Mucosa of rectum (tissue), 2 donors: ENCODE data around the gene MAP4K4.

Experiments
- H3K27ac ChIP-seq, 2 donors: one replicate each; pipeline ENCODE4 v1.7.0; 2013; ENCODE audit warnings: inconsistent platforms in 2 of 2, low read depth in 2 of 2, low read length in 2 of 2
- H3K27me3 ChIP-seq, 2 donors: one replicate each; pipeline ENCODE4 v1.7.0; 2013; ENCODE audit warnings: low read length in 2 of 2; ENCODE audit not compliant: control insufficient read depth in 2 of 2, insufficient read depth in 2 of 2
- H3K36me3 ChIP-seq, 2 donors: one replicate each; pipeline ENCODE4 v1.7.0; 2013; ENCODE audit warnings: low read length in 2 of 2; ENCODE audit not compliant: control insufficient read depth in 2 of 2, insufficient read depth in 2 of 2
- H3K4me1 ChIP-seq, 2 donors: one replicate each; pipeline ENCODE4 v1.7.0; 2013; ENCODE audit warnings: low read length in 2 of 2, mild to moderate bottlenecking in 1 of 2; ENCODE audit not compliant: control insufficient read depth in 2 of 2, insufficient read depth in 2 of 2
- H3K4me3 ChIP-seq, 2 donors: one replicate each; pipeline ENCODE4 v1.7.0; 2013; ENCODE audit warnings: low read length in 2 of 2
- H3K9ac ChIP-seq, 2 donors: one replicate each; pipeline ENCODE4 v1.7.0; 2013; ENCODE audit warnings: low read length in 2 of 2, low read depth in 1 of 2, mild to moderate bottlenecking in 1 of 2
- H3K9me3 ChIP-seq, 2 donors: one replicate each; pipeline ENCODE4 v1.7.0; 2013; ENCODE audit warnings: low read length in 2 of 2; ENCODE audit not compliant: control insufficient read depth in 2 of 2
- donor health status: healthy.
- donor health status: Normal muscosa, but diverticular disease.

Gene MAP4K4

GRCh38 chr2:101859604-101860003 is 162.1 kb downstream of the MAP4K4 start:
- H3K4me3 ChIP-seq = no peak overlapping the region
- H3K27me3 ChIP-seq = no peaks in the 10 kb centered on the region
- no peak overlapping the region for H3K27ac ChIP-seq
- peaks cover 17 to 25% of the 10 kb centered on the region in 2 donors for H3K36me3 ChIP-seq
- peaks cover 3 to 5% of the 10 kb centered on the region in 2 donors for H3K4me1 ChIP-seq
- H3K9me3 ChIP-seq = no peaks in the 10 kb centered on the region
- H3K9ac ChIP-seq = no peak overlapping the region

GRCh38 chr2:101860157-101860556 is 162.7 kb downstream of the MAP4K4 start:
- Histone ChIP-seq H3K27ac (no peak overlapping the region), H3K9ac (no peak overlapping the region), H3K4me3 (no peak overlapping the region), H3K36me3 (peaks cover 22 to 29% of the 10 kb centered on the region in 2 donors), H3K9me3 (no peaks in the 10 kb centered on the region), H3K4me1 (peaks cover 1% of the 10 kb centered on the region in 2 donors), H3K27me3 (no peaks in the 10 kb centered on the region)

GRCh38 chr2:101860782-101861181 is 163.3 kb downstream of the MAP4K4 start:
- no peak overlapping the region for H3K4me3 ChIP-seq
- H3K27me3 ChIP-seq = no peaks in the 10 kb centered on the region
- no peaks in the 10 kb centered on the region for H3K4me1 ChIP-seq
- H3K36me3 ChIP-seq = peaks cover 26 to 33% of the 10 kb centered on the region in 2 donors
- no peak overlapping the region for H3K9ac ChIP-seq
- H3K9me3 ChIP-seq = no peaks in the 10 kb centered on the region
- no peak overlapping the region for H3K27ac ChIP-seq

GRCh38 chr2:101861382-101861781 is 163.9 kb downstream of the MAP4K4 start:
- Histone ChIP-seq H3K4me1 (no peaks in the 10 kb centered on the region), H3K36me3 (peaks cover 28 to 34% of the 10 kb centered on the region in 2 donors), H3K9me3 (no peaks in the 10 kb centered on the region), H3K27ac (no peak overlapping the region), H3K4me3 (no peak overlapping the region), H3K27me3 (no peaks in the 10 kb centered on the region), H3K9ac (no peak overlapping the region)

GRCh38 chr2:101863534-101863933 is 166.0 kb downstream of the MAP4K4 start:
- no peaks in the 10 kb centered on the region for H3K27me3 ChIP-seq
- H3K36me3 ChIP-seq = peaks cover 46 to 51% of the 10 kb centered on the region in 2 donors
- no peaks in the 10 kb centered on the region for H3K9me3 ChIP-seq
- H3K4me1 ChIP-seq = no peaks in the 10 kb centered on the region
- H3K9ac ChIP-seq = no peak overlapping the region
- no peak overlapping the region for H3K4me3 ChIP-seq
- no peak overlapping the region for H3K27ac ChIP-seq

GRCh38 chr2:101864426-101864825 is 166.9 kb downstream of the MAP4K4 start:
- H3K36me3 ChIP-seq = peaks cover 47 to 53% of the 10 kb centered on the region in 2 donors
- no peak overlapping the region for H3K27ac ChIP-seq
- no peaks in the 10 kb centered on the region for H3K27me3 ChIP-seq
- no peak overlapping the region for H3K4me3 ChIP-seq
- H3K9me3 ChIP-seq = no peaks in the 10 kb centered on the region
- no peaks in the 10 kb centered on the region for H3K4me1 ChIP-seq
- no peak overlapping the region for H3K9ac ChIP-seq

GRCh38 chr2:101868525-101868924 is 171.0 kb downstream of the MAP4K4 start:
- Histone ChIP-seq H3K27ac (no peak overlapping the region), H3K4me3 (no peak overlapping the region), H3K4me1 (no peaks in the 10 kb centered on the region), H3K27me3 (no peaks in the 10 kb centered on the region), H3K9me3 (no peaks in the 10 kb centered on the region), H3K36me3 (peaks cover 67 to 78% of the 10 kb centered on the region in 2 donors), H3K9ac (no peak overlapping the region)

- Histone ChIP-seq H3K9me3 (no peaks in the 10 kb centered on the region), H3K4me1 (no peaks in the 10 kb centered on the region), H3K27ac (no peak overlapping the region), H3K27me3 (no peaks in the 10 kb centered on the region), H3K4me3 (no peak overlapping the region), H3K36me3 (peaks cover 76 to 85% of the 10 kb centered on the region in 2 donors), H3K9ac (no peak overlapping the region)
Measured at GRCh38 chr2:101869527-101869926, 172.0 kb downstream of the MAP4K4 start.

GRCh38 chr2:101870444-101870843 is 172.9 kb downstream of the MAP4K4 start:
- no peak overlapping the region for H3K4me3 ChIP-seq
- H3K4me1 ChIP-seq = no peaks in the 10 kb centered on the region
- H3K9me3 ChIP-seq = no peaks in the 10 kb centered on the region
- H3K36me3 ChIP-seq = peaks cover 71 to 81% of the 10 kb centered on the region in 2 donors
- no peak overlapping the region for H3K9ac ChIP-seq
- H3K27me3 ChIP-seq = no peaks in the 10 kb centered on the region
- no peak overlapping the region for H3K27ac ChIP-seq

- Histone ChIP-seq H3K9me3 (no peaks in the 10 kb centered on the region), H3K4me1 (no peaks in the 10 kb centered on the region), H3K9ac (no peak overlapping the region), H3K27me3 (no peaks in the 10 kb centered on the region), H3K36me3 (peaks cover 70 to 77% of the 10 kb centered on the region in 2 donors), H3K27ac (no peak overlapping the region), H3K4me3 (no peak overlapping the region)
Measured at GRCh38 chr2:101871480-101871879, 174.0 kb downstream of the MAP4K4 start.

- H3K4me1 ChIP-seq = no peaks in the 10 kb centered on the region
- no peaks in the 10 kb centered on the region for H3K9me3 ChIP-seq
- H3K9ac ChIP-seq = no peak overlapping the region
- no peak overlapping the region for H3K27ac ChIP-seq
- H3K4me3 ChIP-seq = no peak overlapping the region
- peaks cover 69 to 74% of the 10 kb centered on the region in 2 donors for H3K36me3 ChIP-seq
- no peaks in the 10 kb centered on the region for H3K27me3 ChIP-seq
Measured at GRCh38 chr2:101872480-101872879, 175.0 kb downstream of the MAP4K4 start.
